H9 (cell line): ENCODE results near the gene CCDC122. TPM values are rescaled to one million over a fixed set of nuclear protein-coding genes. Genes with fewer than 3 reads are reported as not detected.

Experiments used
- DNase-seq: peaks from one replicate; pipeline ENCODE4 v3.0.0-alpha.2; 2017
- H2AFZ ChIP-seq: one replicate; pipeline ENCODE4 v1.6.1; 2013; ENCODE audit warnings: mild to moderate bottlenecking, low read length, control low read depth, moderate library complexity
- H2AK5ac ChIP-seq: 2 replicates; pipeline ENCODE4 v1.6.1; 2013; ENCODE audit warnings: low read length, control low read depth, mixed read lengths; ENCODE audit not compliant: insufficient read length
- H2BK120ac ChIP-seq: one replicate; pipeline ENCODE4 v1.6.1; 2013; ENCODE audit warnings: low read depth, mild to moderate bottlenecking, low read length, control low read depth, inconsistent platforms; ENCODE audit not compliant: poor library complexity, severe bottlenecking
- H2BK12ac ChIP-seq: 2 replicates; pipeline ENCODE4 v1.6.1; 2013; ENCODE audit warnings: low read length, control low read depth, mixed read lengths, low read depth; ENCODE audit not compliant: insufficient read length
- H2BK15ac ChIP-seq: 2 replicates; pipeline ENCODE4 v1.6.1; 2013; ENCODE audit warnings: low read depth, low read length, control low read depth
- H2BK20ac ChIP-seq: one replicate; pipeline ENCODE4 v1.6.1; 2013; ENCODE audit warnings: low read depth, mild to moderate bottlenecking, low read length, control low read depth, inconsistent platforms; ENCODE audit not compliant: poor library complexity, severe bottlenecking
- H2BK5ac ChIP-seq: 2 replicates; pipeline ENCODE4 v1.6.1; 2013; ENCODE audit warnings: low read length, control low read depth, mixed read lengths; ENCODE audit not compliant: insufficient read length
- H3K14ac ChIP-seq: 2 replicates; pipeline ENCODE4 v1.6.1; 2013; ENCODE audit warnings: low read length, control low read depth; ENCODE audit not compliant: insufficient read depth
- H3K18ac ChIP-seq: 2 replicates; pipeline ENCODE4 v1.6.1; 2013; ENCODE audit warnings: low read depth, mild to moderate bottlenecking, mixed read lengths, low read length, control low read depth; ENCODE audit not compliant: insufficient read length
- H3K23ac ChIP-seq: 2 replicates; pipeline ENCODE4 v1.6.1; 2013; ENCODE audit warnings: low read length, control low read depth, mixed read lengths, low read depth; ENCODE audit not compliant: insufficient read length
- H3K23me2 ChIP-seq: 2 replicates; pipeline ENCODE4 v1.6.1; 2013; ENCODE audit warnings: low read depth, mild to moderate bottlenecking, mixed read lengths, low read length, control low read depth; ENCODE audit not compliant: insufficient read length, poor library complexity, severe bottlenecking
- H3K27ac ChIP-seq: 2 replicates; pipeline ENCODE4 v1.5.1; 2013; ENCODE audit warnings: low read length, control low read depth, mixed read lengths, low read depth; ENCODE audit not compliant: insufficient read length
- H3K27me3 ChIP-seq: 2 replicates; pipeline ENCODE4 v1.6.1; 2013; ENCODE audit warnings: low read length, control low read depth, inconsistent platforms; ENCODE audit not compliant: insufficient read depth
- H3K4ac ChIP-seq: 2 replicates; pipeline ENCODE4 v1.6.1; 2013; ENCODE audit warnings: low read depth, mild to moderate bottlenecking, control low read depth, inconsistent platforms, low read length, moderate library complexity
- H3K4me1 ChIP-seq: 2 replicates; pipeline ENCODE4 v1.6.1; 2013; ENCODE audit warnings: low read length, control low read depth, inconsistent platforms; ENCODE audit not compliant: insufficient read depth
- H3K4me2 ChIP-seq: 2 replicates; pipeline ENCODE4 v1.6.1; 2013; ENCODE audit warnings: low read length, control low read depth, mixed read lengths; ENCODE audit not compliant: insufficient read length, insufficient read depth
- H3K56ac ChIP-seq: 2 replicates; pipeline ENCODE4 v1.6.1; 2013; ENCODE audit warnings: low read depth, mild to moderate bottlenecking, mixed read lengths, low read length, control low read depth; ENCODE audit not compliant: insufficient read length
- H3K79me1 ChIP-seq: 2 replicates; pipeline ENCODE4 v1.6.1; 2013; ENCODE audit warnings: low read depth, mild to moderate bottlenecking, moderate library complexity, low read length, control low read depth, inconsistent platforms; ENCODE audit not compliant: insufficient read depth, poor library complexity, severe bottlenecking
- H3K79me2 ChIP-seq: 2 replicates; pipeline ENCODE4 v1.6.1; 2013; ENCODE audit warnings: low read length, control low read depth, inconsistent platforms; ENCODE audit not compliant: insufficient read depth
- H3K9ac ChIP-seq: 2 replicates; pipeline ENCODE4 v1.6.1; 2013; ENCODE audit warnings: low read length, control low read depth, mixed read lengths; ENCODE audit not compliant: insufficient read length; ENCODE audit errors: extremely low read depth
- H3K9me3 ChIP-seq: one replicate; pipeline ENCODE4 v1.6.1; 2013; ENCODE audit warnings: low read depth, low read length, inconsistent platforms; ENCODE audit not compliant: control insufficient read depth
- H3T11ph ChIP-seq: one replicate; pipeline ENCODE4 v1.6.1; 2013; ENCODE audit warnings: mild to moderate bottlenecking, low read length, control low read depth, inconsistent platforms
- H4K20me1 ChIP-seq: one replicate; pipeline ENCODE4 v1.6.1; 2013; ENCODE audit not compliant: control insufficient read depth, insufficient read length, insufficient read depth
- H4K5ac ChIP-seq: 2 replicates; pipeline ENCODE4 v1.6.1; 2013; ENCODE audit warnings: low read depth, mild to moderate bottlenecking, mixed read lengths, low read length, control low read depth; ENCODE audit not compliant: insufficient read length
- H4K8ac ChIP-seq: replicated peaks from 2 replicates; pipeline ENCODE4 v1.6.1; 2013; ENCODE audit warnings: low read length, control low read depth, mixed read lengths, low read depth; ENCODE audit not compliant: insufficient read length
- H4K91ac ChIP-seq: 2 replicates; pipeline ENCODE4 v1.6.1; 2013; ENCODE audit warnings: low read depth, mild to moderate bottlenecking, moderate library complexity, mixed read lengths, low read length, control low read depth; ENCODE audit not compliant: insufficient read length
- H3K27ac Mint-ChIP-seq, 3 experiments: 2 replicates in 2 of 3; 3 replicates in 1 of 3; pipeline ENCODE4 v1.8.0; 2020 to 2021; ENCODE audit warnings: mixed read lengths in 3 of 3, mild to moderate bottlenecking in 1 of 3, moderate library complexity in 1 of 3
- H3K27me3 Mint-ChIP-seq: 2 replicates; pipeline ENCODE4 v1.8.0; 2021; ENCODE audit warnings: low read depth, mild to moderate bottlenecking, moderate library complexity, mixed read lengths
- H3K36me3 Mint-ChIP-seq, 3 experiments: 2 replicates in 2 of 3; 3 replicates in 1 of 3; pipeline ENCODE4 v1.8.0; 2020 to 2021; ENCODE audit warnings: low read depth in 3 of 3, mixed read lengths in 3 of 3; ENCODE audit not compliant: insufficient read depth in 1 of 3
- H3K4me1 Mint-ChIP-seq, 2 experiments: 2 replicates each; pipeline ENCODE4 v1.8.0; 2020; ENCODE audit warnings: mixed read lengths in 2 of 2
- H3K4me3 Mint-ChIP-seq, 2 experiments: 2 replicates in 1 of 2; 3 replicates in 1 of 2; pipeline ENCODE4 v1.8.0; 2020 to 2021; ENCODE audit warnings: mild to moderate bottlenecking in 2 of 2, mixed read lengths in 2 of 2, moderate library complexity in 1 of 2
- H3K9me3 Mint-ChIP-seq, 2 experiments: 2 replicates in 1 of 2; 3 replicates in 1 of 2; pipeline ENCODE4 v1.8.0; 2020; ENCODE audit warnings: mild to moderate bottlenecking in 2 of 2, mixed read lengths in 2 of 2, moderate library complexity in 1 of 2
- CTCF ChIP-seq: fragments of 200-600 bp; sonication (generic); conservative IDR thresholded peaks from 3 replicates; pipeline ENCODE4 v1.8.0; 2021; ENCODE audit warnings: antibody characterized with exemption, mild to moderate bottlenecking
- WGBS: extraction: QIAGEN DNeasy Blood & Tissue Kit; methylation state at CpG from one replicate; pipeline ENCODE4 v1.1.7; 2013; ENCODE audit warnings: missing lambda C conversion rate, low lambda C conversion rate, mixed read lengths; ENCODE audit not compliant: insufficient read length; ENCODE audit errors: extremely low coverage; 5-methylcytosine and 5-hydroxymethylcytosine counted together
- total RNA-seq: library from RNA; stranded (reverse); gene quantifications from 2 replicates; pipeline ENCODE4 v1.2.1, GENCODE V29; 2021

The CCDC122 gene
- total RNA-seq, 1 experiment from 2014 or later = 5.6 TPM

GRCh38 chr13:43895940-43896339 is 16.4 kb upstream of the CCDC122 start:
- Histone ChIP-seq H3K79me1 (no peaks in the 10 kb centered on the region), H2AFZ (no peak overlapping the region)
- H3K9me3 Mint-ChIP-seq = no peaks in the 10 kb centered on the region; a peak in 1 of 5 replicates

More at GRCh38 chr13:43895940-43896339, 16.4 kb upstream of the CCDC122 start:
- no peak overlapping the region for H3K18ac ChIP-seq
- no peak overlapping the region for H4K91ac ChIP-seq
- no peak overlapping the region for H3K56ac ChIP-seq
- no peak overlapping the region for H3K23ac ChIP-seq
- peaks cover 2 to 4% of the 10 kb centered on the region in 2 experiments; a peak in 2 of 4 replicates for H3K4me1 Mint-ChIP-seq
- H2BK15ac ChIP-seq = no peak overlapping the region
- no peak overlapping the region for H3K27ac ChIP-seq
- H3K9ac ChIP-seq = no peak overlapping the region
- no peak overlapping the region for H2BK120ac ChIP-seq
- no peak overlapping the region for H3K4me3 Mint-ChIP-seq
- H3K14ac ChIP-seq = no peak overlapping the region
- no peaks in the 10 kb centered on the region for H3K36me3 Mint-ChIP-seq
- H4K5ac ChIP-seq = no peak overlapping the region
- no peak overlapping the region for H3K4ac ChIP-seq
- no peaks in the 10 kb centered on the region for H3K27me3 Mint-ChIP-seq
- no CpG with 5 or more reads among the region's 2 CpGs for WGBS
- H3K23me2 ChIP-seq = no peaks in the 10 kb centered on the region
- H2BK12ac ChIP-seq = no peak overlapping the region
- H3K79me2 ChIP-seq = no peaks in the 10 kb centered on the region
- no peak overlapping the region for H3K4me2 ChIP-seq
- H4K20me1 ChIP-seq = no peaks in the 10 kb centered on the region
- DNase-seq = no peak
- H3T11ph ChIP-seq = no peak overlapping the region
- H2BK20ac ChIP-seq = no peak overlapping the region
- no peak overlapping the region for H3K27ac Mint-ChIP-seq
- no peaks in the 10 kb centered on the region for H3K27me3 ChIP-seq
- H3K4me1 ChIP-seq = no peaks in the 10 kb centered on the region; the same call in 1 of the 2 replicates
- no peak overlapping the region for H2AK5ac ChIP-seq
- H4K8ac ChIP-seq = no peak overlapping the region
- no peak for TF ChIP-seq CTCF
- H2BK5ac ChIP-seq = no peak overlapping the region
- H3K9me3 ChIP-seq = no peaks in the 10 kb centered on the region
